Urinary bladder (tissue), 4 donors: ENCODE data around the gene SH2D7. TPM values are rescaled to one million over a fixed set of nuclear protein-coding genes. Genes with fewer than 3 reads are reported as not detected.

Source experiments
- DNase-seq: peaks from one replicate; pipeline ENCODE4 v3.0.0-alpha.2; 2015; ENCODE audit errors: extremely low spot score
- H3K27ac ChIP-seq: one replicate; pipeline ENCODE4 v1.5.1; 2013; ENCODE audit warnings: low read depth, mild to moderate bottlenecking, moderate library complexity
- H3K36me3 ChIP-seq: one replicate; pipeline ENCODE4 v1.6.1; 2013; ENCODE audit warnings: mild to moderate bottlenecking, moderate library complexity; ENCODE audit not compliant: insufficient read depth
- H3K4me1 ChIP-seq: one replicate; pipeline ENCODE4 v1.6.1; 2013; ENCODE audit warnings: mild to moderate bottlenecking, moderate library complexity; ENCODE audit not compliant: insufficient read depth
- H3K4me3 ChIP-seq: one replicate; pipeline ENCODE4 v1.5.1; 2013; ENCODE audit warnings: low read depth, low read length
- WGBS: extraction: QIAGEN DNeasy Blood & Tissue Kit; methylation state at CpG from one replicate; pipeline ENCODE4 v1.1.7; 2013; 5-methylcytosine and 5-hydroxymethylcytosine counted together
- polyA plus RNA-seq: library from polyadenylated mRNA; stranded (reverse); fragments of 200-250 nt; gene quantifications from one replicate; pipeline ENCODE4 v1.2.3, GENCODE V29; 2013
- total RNA-seq: library from RNA; depleted of rRNA; stranded (reverse); fragments of >200 nt; gene quantifications from one replicate; pipeline ENCODE4 v1.2.3, GENCODE V29; 2014
- donor health status: healthy with polysubstance abuse.
- donor health status: healthy.

SH2D7 gene
- total and polyA plus RNA-seq, 2 donors, result not detected

DNA sequence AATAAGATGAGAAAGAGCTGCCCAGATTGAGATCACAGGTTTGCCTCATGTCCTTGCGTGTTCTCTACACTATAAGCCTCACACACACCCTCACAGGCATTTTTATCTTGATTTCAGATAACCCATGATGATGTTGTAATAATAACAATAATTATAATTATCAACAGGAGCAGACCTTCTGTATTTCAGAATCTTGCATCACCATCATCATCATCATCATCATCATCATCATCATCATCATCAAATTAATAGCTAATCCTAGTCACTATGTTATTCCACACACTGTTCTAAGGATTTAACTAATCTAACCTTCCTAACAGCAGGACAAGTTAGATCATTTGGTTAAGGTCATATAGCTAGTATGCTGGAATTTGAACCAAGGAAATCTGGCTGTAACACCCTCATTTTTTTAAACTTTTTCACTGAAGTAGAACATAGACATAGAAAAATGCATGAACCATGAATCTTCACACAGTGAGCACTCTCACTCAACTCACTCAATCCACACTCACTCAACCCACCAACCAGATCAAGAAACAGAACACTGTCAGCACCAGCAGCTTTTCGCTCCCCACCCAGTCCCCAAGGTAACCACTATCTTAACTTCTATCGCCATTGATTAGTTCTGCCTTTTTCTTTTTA is 1.8 kb upstream of the SH2D7 start:
- WGBS, result 96% methylated on average over 3 of the region's 3 CpGs
- H3K4me1 ChIP-seq, result no peaks in the 10 kb centered on the region
- H3K36me3 ChIP-seq, result no peaks in the 10 kb centered on the region
- no peak overlapping the region for H3K27ac ChIP-seq
- DNase-seq, result no peak
- H3K4me3 ChIP-seq, result no peak overlapping the region

DNA sequence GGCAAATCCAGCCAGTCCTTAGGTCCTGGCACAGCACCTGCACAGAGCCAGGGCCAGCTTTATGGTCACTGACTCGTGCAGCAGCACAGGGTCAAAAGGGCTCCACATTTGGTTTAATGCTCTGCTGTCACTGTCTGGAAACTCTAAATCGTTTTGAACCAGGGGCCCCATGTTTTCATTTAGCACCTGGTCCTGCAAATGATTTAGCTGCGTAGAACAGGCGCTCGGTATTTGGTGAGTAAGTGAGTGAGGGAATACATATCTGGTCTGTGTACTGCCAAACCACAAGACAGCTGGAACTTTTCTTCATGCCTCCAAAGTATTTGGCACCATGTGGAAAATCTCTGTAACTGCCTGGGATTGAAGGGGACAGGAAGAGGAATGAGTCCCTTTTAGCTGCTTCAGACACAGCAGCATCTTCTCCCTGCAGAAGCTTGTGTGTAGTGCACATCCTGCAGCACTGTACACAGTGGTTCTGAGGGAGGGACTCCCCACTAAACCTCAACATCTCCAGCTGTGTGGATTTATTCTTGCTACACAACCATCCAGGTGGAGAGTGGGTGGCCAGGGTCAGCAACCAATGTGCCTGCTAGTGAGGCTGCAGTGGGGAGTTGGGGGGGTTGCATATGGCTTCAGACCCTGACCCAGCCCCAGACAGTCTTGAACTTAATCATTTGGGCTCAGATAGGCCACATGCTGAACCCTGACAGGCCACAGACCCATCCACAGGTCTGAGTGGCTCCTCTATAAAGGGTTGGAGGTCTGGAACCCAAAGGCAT is 1.1 kb downstream of the SH2D7 start:
- H3K27ac ChIP-seq, result no peak overlapping the region
- 31% methylated on average over 5 of the region's 5 CpGs for WGBS
- no peaks in the 10 kb centered on the region for H3K36me3 ChIP-seq
- DNase-seq, result no peak
- H3K4me1 ChIP-seq, result no peaks in the 10 kb centered on the region
- no peak overlapping the region for H3K4me3 ChIP-seq

DNA sequence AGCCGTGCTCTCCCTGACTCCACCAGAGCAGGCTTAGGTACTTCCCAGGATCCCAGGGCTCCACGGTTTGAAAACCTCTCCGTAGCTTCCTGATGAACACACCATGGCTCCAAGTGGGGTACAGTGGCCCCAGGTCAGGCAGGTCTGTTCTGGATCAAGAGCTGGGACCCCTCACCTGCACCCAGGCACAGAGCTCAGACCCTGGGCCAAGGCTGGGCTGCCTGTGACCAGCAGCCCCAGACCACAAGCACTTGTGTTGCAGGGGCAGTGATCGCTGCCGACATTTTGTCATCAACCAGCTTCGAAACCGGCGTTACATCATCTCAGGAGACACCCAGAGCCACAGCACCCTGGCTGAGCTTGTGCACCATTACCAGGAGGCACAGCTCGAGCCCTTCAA is 5.3 kb downstream of the SH2D7 start:
- Histone ChIP-seq H3K4me3 (no peak overlapping the region), H3K4me1 (no peaks in the 10 kb centered on the region), H3K36me3 (no peaks in the 10 kb centered on the region), H3K27ac (no peak overlapping the region)
- no peak for DNase-seq
- 92% methylated on average over 9 of the region's 9 CpGs for WGBS

DNA sequence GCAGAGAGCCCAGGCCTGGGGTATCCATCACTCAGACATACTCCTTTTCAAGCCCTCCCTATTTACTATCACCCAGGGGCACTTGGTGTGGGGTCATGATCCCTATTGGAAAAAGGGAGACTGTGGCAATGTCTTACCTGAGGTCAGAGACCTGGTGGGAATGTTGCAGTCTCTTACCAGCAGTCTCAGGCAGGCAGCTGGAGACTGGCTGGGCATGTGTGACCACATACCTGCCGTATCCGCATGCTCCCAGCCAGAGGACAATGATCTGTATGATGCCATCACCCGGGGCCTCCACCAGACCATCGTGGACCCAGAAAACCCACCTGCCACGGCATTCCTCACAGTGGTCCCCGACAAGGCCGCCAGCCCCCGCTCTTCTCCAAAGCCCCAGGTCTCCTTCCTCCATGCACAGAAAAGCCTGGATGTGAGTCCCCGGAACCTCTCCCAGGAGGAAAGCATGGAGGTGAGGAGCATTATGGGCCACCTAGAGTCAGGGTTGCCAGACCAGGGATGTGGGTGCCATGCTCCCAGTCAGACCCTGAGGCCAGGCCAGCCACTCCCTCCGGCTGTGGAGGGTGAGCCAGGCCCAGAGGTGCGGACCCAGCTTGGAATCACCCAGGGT is 5.9 kb downstream of the SH2D7 start:
- WGBS, result 97% methylated on average over 11 of the region's 11 CpGs
- H3K4me3 ChIP-seq, result no peak overlapping the region
- H3K36me3 ChIP-seq, result no peaks in the 10 kb centered on the region
- H3K27ac ChIP-seq, result no peak overlapping the region
- no peaks in the 10 kb centered on the region for H3K4me1 ChIP-seq
- no peak for DNase-seq

DNA sequence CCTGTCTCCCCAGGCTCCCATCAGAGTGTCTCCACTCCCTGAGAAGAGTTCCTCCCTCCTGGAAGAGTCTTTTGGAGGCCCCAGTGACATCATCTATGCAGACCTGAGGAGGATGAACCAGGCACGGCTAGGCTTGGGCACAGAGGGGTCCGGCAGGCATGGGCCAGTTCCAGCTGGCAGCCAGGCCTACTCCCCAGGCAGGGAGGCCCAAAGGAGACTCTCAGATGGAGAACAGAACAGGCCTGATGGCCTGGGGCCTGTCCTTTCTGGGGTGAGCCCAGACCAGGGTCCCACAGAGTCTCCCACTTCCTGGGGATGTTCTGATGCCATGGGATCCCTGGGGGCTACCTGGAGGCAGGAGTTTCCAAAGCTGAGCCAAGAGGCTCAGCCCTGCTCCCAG is 8.5 kb downstream of the SH2D7 start:
- Histone ChIP-seq H3K36me3 (no peaks in the 10 kb centered on the region), H3K4me1 (peaks cover 2% of the 10 kb centered on the region), H3K27ac (no peak overlapping the region), H3K4me3 (no peak overlapping the region)
- WGBS, result 84% methylated on average over 2 of the region's 2 CpGs
- no peak for DNase-seq

DNA sequence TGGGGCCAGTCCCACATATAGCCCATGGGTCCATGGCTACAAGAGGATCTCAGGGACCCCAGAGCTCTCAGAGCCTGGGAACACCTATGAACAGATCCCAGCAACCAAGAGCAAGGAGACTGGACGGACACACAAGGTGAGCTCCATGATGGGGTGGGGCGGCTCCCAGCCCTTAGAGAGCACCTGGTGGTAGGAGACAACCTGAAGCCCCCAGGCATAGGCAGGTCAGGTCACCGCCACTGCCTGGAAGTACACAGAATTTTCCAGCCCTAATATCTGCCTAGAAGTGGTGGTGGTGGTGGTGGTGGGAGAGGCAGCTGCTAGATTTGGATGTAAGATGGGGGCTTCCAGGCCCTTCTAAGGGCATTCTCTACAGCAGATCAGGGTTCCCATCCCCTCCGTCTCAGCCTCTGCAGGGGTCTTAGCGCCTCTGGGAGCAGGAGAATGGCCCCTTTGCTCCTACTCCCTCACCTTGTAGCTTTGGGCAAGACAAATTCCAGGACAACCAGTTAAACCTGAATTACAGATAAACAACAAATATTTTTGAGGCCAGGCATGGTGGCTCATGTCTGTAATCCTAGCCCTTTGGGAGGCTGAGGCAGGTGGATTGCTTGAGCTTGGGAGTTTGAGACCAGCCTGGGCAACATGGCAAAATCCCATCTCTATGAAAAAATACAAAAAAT is 9.2 kb downstream of the SH2D7 start:
- peaks cover 2% of the 10 kb centered on the region for H3K4me1 ChIP-seq
- DNase-seq, result no peak
- no peaks in the 10 kb centered on the region for H3K36me3 ChIP-seq
- 91% methylated on average over 5 of the region's 5 CpGs for WGBS
- no peak overlapping the region for H3K4me3 ChIP-seq
- no peak overlapping the region for H3K27ac ChIP-seq

DNA sequence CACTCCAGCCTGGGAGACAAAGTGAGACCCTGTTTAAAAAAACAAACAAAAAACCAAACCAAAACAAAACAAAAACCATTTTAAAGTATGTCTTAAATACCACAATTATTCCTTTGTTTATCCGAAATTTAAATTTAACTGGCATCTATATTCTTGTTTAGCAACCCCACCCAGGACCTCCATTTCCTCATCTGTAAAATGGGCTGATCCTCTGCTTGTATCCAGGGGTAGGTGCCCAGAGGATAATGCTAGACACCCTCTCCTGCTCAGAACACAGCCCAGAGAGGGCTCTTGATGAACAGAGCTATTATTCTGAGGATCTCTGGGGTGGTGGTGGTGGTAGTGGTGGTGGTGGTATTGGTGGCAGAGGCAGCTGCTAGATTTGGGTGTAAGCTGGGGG is 9.8 kb downstream of the SH2D7 start:
- Histone ChIP-seq H3K4me1 (peaks cover 2% of the 10 kb centered on the region), H3K4me3 (no peak overlapping the region), H3K27ac (no peak overlapping the region), H3K36me3 (no peaks in the 10 kb centered on the region)
- 86% methylated on average over 1 of the region's 1 CpG for WGBS
- DNase-seq, result no peak

DNA sequence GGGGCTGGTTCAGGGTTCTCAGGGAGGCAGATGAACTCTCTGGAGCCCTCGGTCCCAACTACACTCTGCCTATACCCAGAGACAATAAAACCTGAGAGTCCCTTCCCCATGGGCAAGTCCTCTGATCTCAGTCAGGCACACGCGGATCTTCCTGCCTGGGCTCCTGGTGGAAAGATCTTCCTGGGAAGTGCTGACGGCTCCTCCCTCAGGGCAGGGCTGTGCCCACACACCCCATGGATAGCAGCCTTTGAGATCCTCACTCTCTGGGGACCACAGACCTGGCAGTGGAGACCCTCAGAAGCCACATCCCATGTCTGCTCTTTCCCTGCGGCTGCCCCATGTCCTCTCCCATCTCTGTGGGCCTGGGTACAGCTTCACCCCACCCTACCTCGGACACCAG is 10.4 kb downstream of the SH2D7 start:
- WGBS, result 86% methylated on average over 6 of the region's 6 CpGs
- H3K27ac ChIP-seq, result no peak overlapping the region
- no peak overlapping the region for H3K4me3 ChIP-seq
- H3K4me1 ChIP-seq, result peaks cover 2% of the 10 kb centered on the region
- H3K36me3 ChIP-seq, result no peaks in the 10 kb centered on the region
- DNase-seq, result no peak

DNA sequence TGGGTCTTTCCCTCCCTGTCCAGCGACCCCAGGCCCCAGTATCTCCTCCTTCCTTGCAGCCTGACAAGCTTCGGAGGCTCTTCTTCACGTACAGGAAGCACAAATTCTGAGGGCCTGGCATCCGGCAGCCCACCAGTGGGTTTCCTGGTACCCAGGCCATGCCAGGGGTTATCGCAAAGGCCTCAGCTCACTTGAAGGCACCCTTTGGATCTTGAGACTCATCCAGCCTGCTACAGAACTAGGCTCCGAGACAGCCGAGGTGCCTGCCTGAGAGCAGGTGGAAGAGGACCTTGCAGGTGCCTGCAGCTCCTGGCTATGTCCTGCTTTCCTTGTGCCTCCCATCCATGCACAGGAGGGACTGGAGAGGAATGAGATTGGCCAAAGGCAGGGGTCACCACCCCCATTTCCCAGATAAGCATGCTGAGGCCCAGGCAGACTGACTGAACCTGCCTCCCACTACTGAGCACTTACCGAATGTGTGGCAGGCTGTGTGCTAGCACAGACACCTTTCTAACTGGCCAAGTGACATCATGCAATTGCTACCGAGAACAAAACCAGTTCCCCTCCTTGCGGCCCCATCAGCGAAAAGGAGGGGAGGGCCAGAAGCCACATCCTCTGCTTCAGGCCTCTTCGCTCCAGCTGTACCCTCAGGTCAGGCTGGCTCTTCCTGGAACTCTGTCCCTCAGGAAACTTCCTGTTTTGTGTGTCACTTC is 11.2 kb downstream of the SH2D7 start:
- 83% methylated on average over 12 of the region's 12 CpGs for WGBS
- H3K4me1 ChIP-seq, result peaks cover 2% of the 10 kb centered on the region
- DNase-seq, result no peak
- H3K4me3 ChIP-seq, result no peak overlapping the region
- no peaks in the 10 kb centered on the region for H3K36me3 ChIP-seq
- no peak overlapping the region for H3K27ac ChIP-seq

DNA sequence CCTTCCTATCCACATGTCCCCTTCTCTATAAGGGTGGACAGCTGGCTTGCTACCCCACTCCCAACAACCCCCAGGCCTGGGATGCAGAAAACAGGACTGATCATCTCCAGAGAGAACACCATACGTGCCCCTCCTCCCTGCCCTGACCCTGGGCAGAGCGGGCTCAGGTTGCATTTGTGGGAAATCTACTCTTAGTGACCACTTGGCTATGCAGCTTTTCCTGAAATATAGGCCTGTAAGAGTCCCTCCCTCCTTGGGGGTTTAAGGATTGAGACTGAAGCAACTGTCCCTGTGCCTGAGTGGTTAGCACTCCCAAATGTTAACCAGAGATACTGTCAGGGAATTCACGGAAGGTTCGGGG is 11.7 kb downstream of the SH2D7 start:
- Histone ChIP-seq H3K27ac (no peak overlapping the region), H3K4me1 (peaks cover 2% of the 10 kb centered on the region), H3K4me3 (no peak overlapping the region), H3K36me3 (no peaks in the 10 kb centered on the region)
- no peak for DNase-seq
- 91% methylated on average over 4 of the region's 4 CpGs for WGBS

DNA sequence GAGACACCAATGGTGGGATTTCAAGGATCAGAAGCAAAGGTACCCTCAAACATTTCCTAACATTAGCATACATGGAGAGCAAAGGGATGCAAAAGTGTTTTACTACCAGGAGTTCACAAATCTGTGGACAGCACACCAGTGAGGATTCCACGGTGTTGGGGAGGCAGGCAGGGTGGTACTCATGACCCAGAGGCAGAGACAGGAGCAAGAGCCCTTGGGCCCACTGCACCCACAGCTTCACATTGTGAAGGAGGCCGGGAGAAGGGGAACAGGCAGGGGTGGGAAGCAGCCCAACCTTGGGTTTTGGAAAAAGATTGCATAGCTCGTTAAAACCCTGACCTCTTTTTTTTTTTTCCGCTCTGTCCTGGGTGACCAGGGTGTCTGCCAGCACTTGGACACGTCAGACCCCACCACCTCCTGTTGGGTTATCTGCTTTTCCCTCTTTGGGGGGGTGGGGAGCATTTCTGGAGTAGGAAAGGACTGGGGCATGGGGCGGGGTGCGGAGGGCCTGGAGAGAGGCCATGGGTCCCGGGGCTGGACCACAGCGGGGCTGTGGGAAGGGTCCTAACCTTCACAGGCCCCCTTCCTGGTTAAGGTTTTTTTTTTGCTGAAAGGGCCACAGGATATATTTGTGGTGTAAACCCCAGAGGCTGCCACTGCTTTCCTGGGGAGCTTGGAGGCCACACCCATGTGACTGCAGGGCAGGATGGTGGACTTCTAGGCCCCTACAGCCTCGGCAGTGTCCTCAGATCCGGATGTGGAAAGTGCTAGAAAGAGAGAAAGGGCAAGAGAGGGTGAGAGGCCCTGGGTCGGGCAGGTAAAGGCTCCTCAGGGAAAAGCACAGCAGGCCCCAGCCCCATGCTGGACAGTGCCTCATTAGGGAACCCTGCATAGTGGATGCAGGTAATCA is 12.5 kb downstream of the SH2D7 start:
- no peak overlapping the region for H3K4me3 ChIP-seq
- no peaks in the 10 kb centered on the region for H3K36me3 ChIP-seq
- 83% methylated on average over 12 of the region's 12 CpGs for WGBS
- DNase-seq, result no peak
- no peak overlapping the region for H3K27ac ChIP-seq
- H3K4me1 ChIP-seq, result peaks cover 2% of the 10 kb centered on the region

DNA sequence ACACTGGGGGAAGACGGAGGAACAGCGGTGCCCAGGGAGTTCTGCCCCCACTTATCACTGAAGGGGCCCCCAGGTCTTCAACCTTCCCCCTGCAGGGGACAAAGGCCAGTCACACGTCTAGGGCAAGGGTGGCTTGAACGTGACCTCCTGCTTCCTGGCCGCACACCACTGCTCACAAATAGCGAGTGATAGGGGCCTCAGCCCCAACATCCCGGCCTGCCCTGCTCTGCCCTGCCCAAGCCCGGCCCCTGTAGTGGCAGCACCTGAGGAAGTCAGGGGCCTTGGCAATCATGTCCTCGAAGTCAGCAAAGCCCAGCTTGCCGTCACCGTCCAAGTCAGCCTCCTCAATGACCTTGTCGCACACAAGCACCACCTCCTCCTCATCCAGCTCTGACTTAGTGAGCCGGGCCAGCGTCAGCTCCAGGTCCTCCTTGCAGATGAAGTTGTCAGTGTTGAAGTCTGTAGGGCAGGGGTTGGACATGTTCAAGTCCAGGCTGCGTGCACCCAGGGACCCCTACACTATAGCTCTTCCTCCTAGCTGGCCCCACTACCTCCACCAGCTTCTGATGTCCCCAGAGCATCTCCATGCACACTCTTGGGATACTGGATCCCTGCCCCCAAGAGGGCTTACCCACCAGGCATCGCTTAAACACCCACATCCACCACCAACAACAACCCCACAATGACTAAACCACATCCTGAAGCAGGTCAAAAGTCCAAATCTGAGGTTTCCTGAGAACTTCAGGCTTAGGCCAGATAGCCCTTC is 13.3 kb downstream of the SH2D7 start:
- Histone ChIP-seq H3K36me3 (no peaks in the 10 kb centered on the region), H3K4me3 (no peak overlapping the region), H3K27ac (no peak overlapping the region), H3K4me1 (peaks cover 2% of the 10 kb centered on the region)
- no peak for DNase-seq
- 95% methylated on average over 16 of the region's 16 CpGs for WGBS
